Loucy (cell line): Measurements from ENCODE around the gene TSC2.
A peak's percentile ranks its signal among the peaks of the same experiment; 100 is the strongest.

Experiments
- H2AFZ ChIP-seq: fragments of 200-600 bp; sonication (generic); 2 replicates; pipeline ENCODE4 v1.6.0; 2016; ENCODE audit warnings: antibody characterized with exemption, mild to moderate bottlenecking, low read length, moderate library complexity
- H3F3A ChIP-seq: fragments of 200-600 bp; 2 replicates; pipeline ENCODE4 v1.6.0; 2016; ENCODE audit warnings: antibody characterized with exemption, low read depth, mild to moderate bottlenecking
- H3K27me3 ChIP-seq: fragments of 200-600 bp; sonication (generic); 2 replicates; pipeline ENCODE4 v1.6.1; 2014; ENCODE audit warnings: low read length, mild to moderate bottlenecking; ENCODE audit not compliant: insufficient read depth, poor library complexity, severe bottlenecking
- H3K36me3 ChIP-seq: fragments of 200-600 bp; sonication (generic); 2 replicates; pipeline ENCODE4 v1.6.1; 2016; ENCODE audit warnings: low read length; ENCODE audit not compliant: insufficient read depth
- H3K4me1 ChIP-seq: fragments of 200-600 bp; sonication (generic); 2 replicates; pipeline ENCODE4 v1.5.1; 2014; ENCODE audit warnings: low read length, mild to moderate bottlenecking; ENCODE audit not compliant: insufficient read depth, poor library complexity, severe bottlenecking
- H3K4me2 ChIP-seq: fragments of 200-600 bp; sonication (generic); 2 replicates; pipeline ENCODE4 v1.6.0; 2014; ENCODE audit warnings: antibody characterized with exemption, low read length, low read depth, mild to moderate bottlenecking; ENCODE audit not compliant: poor library complexity, severe bottlenecking
- H3K4me3 ChIP-seq: fragments of 200-600 bp; sonication (generic); 2 replicates; pipeline ENCODE4 v1.5.1; 2014; ENCODE audit warnings: low read length, mild to moderate bottlenecking, mixed read lengths; ENCODE audit not compliant: poor library complexity, severe bottlenecking
- H3K79me2 ChIP-seq: fragments of 200-600 bp; sonication (generic); 2 replicates; pipeline ENCODE4 v1.6.1; 2014; ENCODE audit warnings: low read length; ENCODE audit not compliant: insufficient read depth
- H3K9ac ChIP-seq: fragments of 200-600 bp; sonication (generic); 2 replicates; pipeline ENCODE4 v1.6.0; 2014; ENCODE audit warnings: mild to moderate bottlenecking, low read depth, low read length, moderate library complexity; ENCODE audit not compliant: poor library complexity, severe bottlenecking
- H3K9me2 ChIP-seq: fragments of 200-600 bp; sonication (generic); replicated peaks from 2 replicates; pipeline ENCODE4 v1.6.1; 2016; ENCODE audit warnings: low read depth, low read length, mixed read lengths
- H3K9me3 ChIP-seq: fragments of 200-600 bp; sonication (generic); 2 replicates; pipeline ENCODE4 v1.6.1; 2014; ENCODE audit warnings: mild to moderate bottlenecking, antibody characterized with exemption, low read length, low read depth; ENCODE audit not compliant: insufficient read depth
- H4K20me1 ChIP-seq: fragments of 200-600 bp; sonication (generic); 2 replicates; pipeline ENCODE4 v1.6.0; 2014; ENCODE audit warnings: antibody characterized with exemption, low read length, mild to moderate bottlenecking; ENCODE audit not compliant: insufficient read depth, poor library complexity, severe bottlenecking
- CTCF ChIP-seq: fragments of 200-600 bp; sonication (generic); conservative IDR thresholded peaks from 2 replicates; pipeline ENCODE4 v1.5.1; 2014; ENCODE audit warnings: mild to moderate bottlenecking, antibody characterized with exemption, low read length
- EZH2phosphoT487 ChIP-seq: fragments of 200-600 bp; IDR thresholded peaks from 2 replicates; pipeline ENCODE4 v1.6.1; 2018; ENCODE audit warnings: antibody characterized with exemption, mild to moderate bottlenecking, moderate library complexity, borderline replicate concordance

Gene TSC2

GRCh38 chr16:2044541-2044940, 3.2 kb upstream of the TSC2 start:
- Histone ChIP-seq H3K79me2 (peaks cover 13% of the 10 kb centered on the region; the same call in 1 of the 2 replicates), H3K4me3 (no peak overlapping the region), H3F3A (no peaks in the 10 kb centered on the region), H3K9me2 (no peaks in the 10 kb centered on the region), H3K4me1 (peaks cover 4% of the 10 kb centered on the region), H2AFZ (no peak overlapping the region), H3K36me3 (no peaks in the 10 kb centered on the region), H4K20me1 (no peaks in the 10 kb centered on the region), H3K9me3 (no peaks in the 10 kb centered on the region), H3K9ac (no peak overlapping the region), H3K4me2 (no peak overlapping the region), H3K27me3 (no peaks in the 10 kb centered on the region)
- TF ChIP-seq CTCF (no peak), EZH2phosphoT487 (no peak)

- Histone ChIP-seq H2AFZ (no peak overlapping the region), H3K9me2 (no peaks in the 10 kb centered on the region), H4K20me1 (no peaks in the 10 kb centered on the region), H3K9ac (peak overlapping the region; percentile 78), H3F3A (no peaks in the 10 kb centered on the region), H3K79me2 (peaks cover 13% of the 10 kb centered on the region; the same call in 1 of the 2 replicates), H3K4me1 (peaks cover 4% of the 10 kb centered on the region), H3K27me3 (no peaks in the 10 kb centered on the region), H3K36me3 (no peaks in the 10 kb centered on the region), H3K4me3 (peak overlapping the region; percentile 84), H3K9me3 (no peaks in the 10 kb centered on the region), H3K4me2 (peak overlapping the region; percentile 87)
- TF ChIP-seq CTCF (no peak), EZH2phosphoT487 (no peak)
Measured at GRCh38 chr16:2045965-2046892, 1.6 kb upstream of the TSC2 start.

- Histone ChIP-seq H3K4me2 (peak overlapping the region; percentile 87), H3K9me3 (no peaks in the 10 kb centered on the region), H2AFZ (peak overlapping the region; percentile 63), H3K4me1 (peaks cover 4% of the 10 kb centered on the region), H3K4me3 (peak overlapping the region; percentile 84), H3K27me3 (no peaks in the 10 kb centered on the region), H3K79me2 (peaks cover 13% of the 10 kb centered on the region; the same call in 1 of the 2 replicates), H4K20me1 (no peaks in the 10 kb centered on the region), H3K9ac (peak overlapping the region; percentile 78), H3K9me2 (no peaks in the 10 kb centered on the region), H3F3A (no peaks in the 10 kb centered on the region), H3K36me3 (no peaks in the 10 kb centered on the region)
- TF ChIP-seq CTCF (no peak), EZH2phosphoT487 (no peak)
Measured at GRCh38 chr16:2046893-2047329, 874 bp upstream of the TSC2 start.
